Endothelial cell of umbilical vein (primary cell): ENCODE data around the gene CIDEC. TPM values are rescaled to one million over a fixed set of nuclear protein-coding genes. Genes with fewer than 3 reads are reported as not detected.

Source experiments
- BruUV-seq: library from RNA; stranded (reverse); fragments of 400-500 nt; replicated peaks from 2 replicates; lab custom pipeline; 2021; lab: Mats Ljungman, UMichigan
- CTCF ChIA-PET: fragments of 300-600, 350-600 bp; sonication (Branson Sonifier 250); formaldehyde crosslinking; loops from one replicate; lab custom pipeline; 2021; ENCODE audit warnings: antibody characterized with exemption, inconsistent platforms; lab: Charles Lee
- POLR2A ChIA-PET: fragments of 300-600, 350-600 bp; sonication (Branson Sonifier 250); formaldehyde crosslinking; loops from one replicate; lab custom pipeline; 2021; ENCODE audit warnings: antibody characterized with exemption, inconsistent platforms; lab: Charles Lee
- DNase-seq: peaks from one replicate; pipeline ENCODE4 v3.0.0-alpha.2; 2011; ENCODE audit warnings: low read depth, low spot score
- FAIRE-seq: peaks from 2 replicates; lab custom pipeline; 2011; peaks lifted over from hg19 to GRCh38; lab: Jason Lieb, UNC
- H2AFZ ChIP-seq: 2 replicates; pipeline ENCODE4 v1.6.0; 2012; ENCODE audit warnings: low read depth, low read length, control low read depth, inconsistent platforms
- H3K27ac ChIP-seq: 2 replicates; pipeline ENCODE4 v1.5.1; 2011; ENCODE audit warnings: low read depth, mild to moderate bottlenecking, control low read depth, low read length, moderate library complexity; ENCODE audit not compliant: insufficient read depth
- H3K27me3 ChIP-seq, 2 experiments: 2 replicates each; pipeline versions ENCODE4 v1.6.0 to v1.6.1; 2011; ENCODE audit warnings: low read length in 2 of 2, mixed read lengths in 1 of 2; ENCODE audit not compliant: control insufficient read depth in 2 of 2, insufficient read depth in 2 of 2
- H3K36me3 ChIP-seq, 2 experiments: 2 replicates in 1 of 2; 3 replicates in 1 of 2; pipeline ENCODE4 v1.5.1; 2011; ENCODE audit warnings: low read length in 2 of 2, mild to moderate bottlenecking in 1 of 2, moderate library complexity in 1 of 2; ENCODE audit not compliant: control insufficient read depth in 2 of 2, insufficient read depth in 2 of 2; ENCODE audit errors: extremely low read depth in 1 of 2
- H3K4me1 ChIP-seq: 3 replicates; pipeline ENCODE4 v1.5.1; 2011; ENCODE audit warnings: mild to moderate bottlenecking, low read length; ENCODE audit not compliant: control insufficient read depth, insufficient read depth; ENCODE audit errors: extremely low read depth
- H3K4me2 ChIP-seq: 2 replicates; pipeline ENCODE4 v1.6.1; 2011; ENCODE audit warnings: low read length, control low read depth, mixed read lengths; ENCODE audit not compliant: insufficient read depth
- H3K4me3 ChIP-seq, 3 experiments: fragments of 200-600 bp in 1 of 3; sonication (generic), shearing (Covaris generic) in 1 of 3; replicated peaks in 1 of 3; 2 replicates each; pipeline ENCODE4 v1.5.1; 2011 to 2016; ENCODE audit warnings: control low read depth in 3 of 3, low read length in 3 of 3, mild to moderate bottlenecking in 2 of 3, inconsistent platforms in 1 of 3, low read depth in 1 of 3, moderate library complexity in 1 of 3; ENCODE audit not compliant: insufficient read depth in 1 of 3
- H3K79me2 ChIP-seq: 2 replicates; pipeline ENCODE4 v1.6.0; 2012; ENCODE audit warnings: low read length, inconsistent platforms; ENCODE audit not compliant: control insufficient read depth, insufficient read depth
- H3K9ac ChIP-seq: replicated peaks from 2 replicates; pipeline ENCODE3; 2011; ENCODE audit warnings: low read length, control low read depth; ENCODE audit not compliant: insufficient read depth; ENCODE audit errors: extremely low read depth
- H3K9me1 ChIP-seq: replicated peaks from 3 replicates; pipeline ENCODE4 v1.6.0; 2011; ENCODE audit warnings: mild to moderate bottlenecking, low read length; ENCODE audit not compliant: control insufficient read depth, insufficient read depth; ENCODE audit errors: extremely low read depth
- H3K9me3 ChIP-seq: replicated peaks from 2 replicates; pipeline ENCODE4 v1.5.1; 2012; ENCODE audit warnings: low read length, inconsistent platforms; ENCODE audit not compliant: control insufficient read depth, insufficient read depth
- H4K20me1 ChIP-seq: replicated peaks from 2 replicates; pipeline ENCODE3; 2011; ENCODE audit warnings: mild to moderate bottlenecking, low read length; ENCODE audit not compliant: control insufficient read depth, insufficient read depth; ENCODE audit errors: extremely low read depth
- EZH2 ChIP-seq: IDR thresholded peaks from 2 replicates; pipeline ENCODE4 v1.6.1; 2012; ENCODE audit warnings: borderline replicate concordance, low read depth, mild to moderate bottlenecking, moderate library complexity, low read length, inconsistent platforms; ENCODE audit not compliant: severe bottlenecking
- FOS ChIP-seq: IDR thresholded peaks from 2 replicates; pipeline ENCODE4 v1.6.1; 2011; ENCODE audit warnings: mild to moderate bottlenecking, low read length, moderate library complexity, borderline replicate concordance; ENCODE audit not compliant: insufficient read depth
- GATA2 ChIP-seq: IDR thresholded peaks from 2 replicates; pipeline ENCODE4 v1.7.0; 2011; ENCODE audit warnings: low read depth, mild to moderate bottlenecking, moderate library complexity, mixed read lengths, low read length; ENCODE audit not compliant: insufficient read length, insufficient read depth
- JUN ChIP-seq: IDR thresholded peaks from 2 replicates; pipeline ENCODE4 v1.6.1; 2011; ENCODE audit warnings: borderline replicate concordance, low read depth; ENCODE audit not compliant: insufficient read length, insufficient read depth
- MYC ChIP-seq: IDR thresholded peaks from one replicate; pipeline ENCODE4 v1.6.1; 2011; ENCODE audit warnings: mild to moderate bottlenecking, low read depth, low read length
- POLR2A ChIP-seq: IDR thresholded peaks from 2 replicates; pipeline ENCODE4 v1.6.1; 2012; ENCODE audit warnings: low read depth, mild to moderate bottlenecking, control low read depth, low read length
- POLR2AphosphoS5 ChIP-seq: IDR thresholded peaks from 2 replicates; pipeline ENCODE4 v1.6.1; 2012; ENCODE audit warnings: low read depth, mild to moderate bottlenecking, control low read depth, low read length, moderate library complexity; ENCODE audit not compliant: insufficient read depth
- dilution Hi-C: fragments of 300-500 bp; cut with MboI; formaldehyde crosslinking; loops from one replicate; pipeline ENCODE4 v1.15.0; 2019; ENCODE audit warnings: low sequenced_read_pairs; ENCODE audit not compliant: extremely low pct_ligation_motif_present
- intact Hi-C: fragments of 100-400 bp; cut with micrococcal nuclease; formaldehyde crosslinking; loops from one replicate; pipeline ENCODE4 v1.10.0; 2022
- polyA plus RNA-seq, 4 experiments: library from polyadenylated mRNA; depleted of rRNA in 3 of 4; stranded (reverse) in 3 of 4; unstranded in 1 of 4; fragments of >200 nt; gene quantifications; 2 replicates each; pipeline versions ENCODE4 v1.2.1 to v1.2.3, GENCODE V29; 2011 to 2012; ENCODE audit warnings: missing spikeins in 1 of 4
- total RNA-seq: library from RNA; stranded (reverse); gene quantifications from 2 replicates; pipeline ENCODE4 v1.2.3, GENCODE V29; 2021
- TF ChIP-seq, protein P1 (sequence below): IDR thresholded peaks from 2 replicates; pipeline ENCODE4 v1.6.1; 2011; ENCODE audit not compliant: insufficient read depth, insufficient read length
- TF ChIP-seq, protein P2 (sequence below), 2 donors: IDR thresholded peaks; 1 replicate in 1 of 2; 2 replicates in 1 of 2; pipeline ENCODE4 v1.5.1; 2011; ENCODE audit warnings: low read length in 2 of 2, mild to moderate bottlenecking in 2 of 2, moderate library complexity in 2 of 2, control low read depth in 1 of 2, inconsistent platforms in 1 of 2, low read depth in 1 of 2; ENCODE audit not compliant: insufficient read depth in 1 of 2; ENCODE audit errors: extremely low read depth in 1 of 2

CIDEC gene
- total and polyA plus RNA-seq, 2 donors (not counting 3 experiments of a cell fraction or from before 2014, with no cell fraction given) = 0.14 TPM; not detected in 1

DNA sequence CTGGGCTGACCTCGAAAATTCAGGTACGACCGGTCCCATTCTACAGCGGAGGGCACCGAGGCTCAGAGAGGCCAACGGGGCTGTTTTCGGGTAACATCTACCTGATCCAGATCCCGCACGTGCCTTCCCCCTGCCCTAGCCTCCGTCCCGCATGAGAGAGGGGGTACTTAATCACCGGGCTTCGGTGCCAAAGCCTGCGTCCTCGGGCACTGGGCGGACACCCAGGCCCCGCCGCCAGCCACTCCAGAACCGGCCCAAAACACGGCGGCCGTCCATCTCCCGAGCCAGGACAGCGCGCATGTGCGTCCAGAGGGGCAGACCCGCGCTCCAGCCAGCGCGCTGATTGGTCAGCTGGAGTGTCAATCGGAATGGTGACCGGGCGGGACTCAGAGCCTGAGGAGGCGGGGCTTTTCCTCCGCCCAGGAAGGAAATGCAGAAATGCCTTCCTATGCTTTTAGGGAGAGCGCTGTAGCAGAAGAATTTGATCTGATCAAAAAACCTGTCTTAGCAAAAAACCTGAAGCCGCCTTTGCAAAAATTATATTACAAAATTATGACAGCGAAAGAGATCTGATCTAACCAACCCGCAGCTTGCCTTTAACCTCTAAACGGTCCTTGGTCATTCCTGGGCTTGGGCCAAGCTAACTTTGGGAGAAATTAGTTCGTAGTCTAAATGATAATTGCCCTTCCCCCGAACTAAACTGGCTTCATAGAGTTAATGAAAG, 36.2 kb downstream of the CIDEC start, which contains the start of gene RPUSD3:
Gene RPUSD3, minus strand, starts transcription at position 294 of the 724 bp plus-strand sequence. Its CDS starts 18 bp downstream, at position 276.
- dilution Hi-C loops = no loop called here
- BruUV-seq = TSS peak; percentile 63
- Histone ChIP-seq H3K9me1 (no peaks in the 10 kb centered on the region), H4K20me1 (no peaks in the 10 kb centered on the region), H3K9me3 (no peaks in the 10 kb centered on the region), H3K36me3 (peaks cover 4% of the 10 kb centered on the region in 2 experiments), H3K4me3 (peak within 1 kb of the TSS; percentile 64 to 80 (median 77)), H2AFZ (peak within 1 kb of the TSS; percentile 87), H3K79me2 (peaks cover 3% of the 10 kb centered on the region), H3K27me3 (no peaks in the 10 kb centered on the region), H3K4me2 (peak within 1 kb of the TSS; percentile 65), H3K4me1 (peaks cover 14% of the 10 kb centered on the region), H3K9ac (peak within 1 kb of the TSS; percentile 66), H3K27ac (peak within 1 kb of the TSS; percentile 11)
- ChIA-PET CTCF (interaction anchor here (0.7 to 5.2 kb wide), 5 partner anchors 40 to 478 kb away, joined by 3 to 35 read pairs (median 4); no protein-coding TSS in a partner anchor), POLR2A (no interaction called here)
- intact Hi-C loops = loop anchor here (1.0 to 5.0 kb wide), 4 partner anchors 73 to 478 kb away; partner anchors contain the start of genes CRELD1, IL17RC and SEC13
- DNase-seq = peak; percentile 96
- FAIRE-seq = peak; percentile 97
- TF ChIP-seq POLR2A = peak; percentile 77
- peak; percentile 80 for TF ChIP-seq POLR2AphosphoS5
- TF ChIP-seq, protein P1, sequence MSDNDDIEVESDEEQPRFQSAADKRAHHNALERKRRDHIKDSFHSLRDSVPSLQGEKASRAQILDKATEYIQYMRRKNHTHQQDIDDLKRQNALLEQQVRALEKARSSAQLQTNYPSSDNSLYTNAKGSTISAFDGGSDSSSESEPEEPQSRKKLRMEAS = peak; percentile 4
- TF ChIP-seq JUN = no peak
- TF ChIP-seq GATA2 = peak; percentile 27

DNA sequence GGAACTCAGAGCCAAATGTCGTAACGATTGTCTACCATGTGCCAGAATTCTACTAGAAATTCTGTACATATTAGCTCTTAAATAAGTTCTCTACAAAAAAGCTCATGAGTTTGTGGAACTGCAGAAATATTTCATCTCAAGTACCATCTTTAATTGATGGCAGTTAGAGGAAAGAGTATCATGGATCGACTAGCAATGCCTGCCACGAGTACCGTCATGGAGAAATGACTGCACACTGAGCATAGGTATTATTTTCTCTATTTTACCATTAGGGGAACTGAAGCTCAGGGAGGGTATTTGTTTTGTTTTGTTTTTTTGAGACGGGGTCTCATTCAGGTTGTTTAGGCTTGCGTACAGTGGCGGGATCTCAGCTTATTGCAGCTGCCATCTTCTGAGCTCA, 39.0 kb downstream of the CIDEC start:
- ChIA-PET CTCF (interaction anchor here (1.4 kb wide), 1 partner anchor 106 kb away, joined by 6 read pairs; no protein-coding TSS in a partner anchor), POLR2A (no interaction called here)
- BruUV-seq = no TSS peak
- Histone ChIP-seq H3K4me2 (no peak overlapping the region), H3K9ac (no peak overlapping the region), H3K9me3 (no peaks in the 10 kb centered on the region), H3K9me1 (no peaks in the 10 kb centered on the region), H4K20me1 (no peaks in the 10 kb centered on the region), H3K4me3 (no peak overlapping the region), H3K36me3 (peaks cover 4% of the 10 kb centered on the region in 2 experiments), H2AFZ (no peak overlapping the region), H3K79me2 (peaks cover 3% of the 10 kb centered on the region), H3K27ac (no peak overlapping the region), H3K27me3 (no peaks in the 10 kb centered on the region), H3K4me1 (peaks cover 26% of the 10 kb centered on the region)
- TF ChIP-seq, protein P2, sequence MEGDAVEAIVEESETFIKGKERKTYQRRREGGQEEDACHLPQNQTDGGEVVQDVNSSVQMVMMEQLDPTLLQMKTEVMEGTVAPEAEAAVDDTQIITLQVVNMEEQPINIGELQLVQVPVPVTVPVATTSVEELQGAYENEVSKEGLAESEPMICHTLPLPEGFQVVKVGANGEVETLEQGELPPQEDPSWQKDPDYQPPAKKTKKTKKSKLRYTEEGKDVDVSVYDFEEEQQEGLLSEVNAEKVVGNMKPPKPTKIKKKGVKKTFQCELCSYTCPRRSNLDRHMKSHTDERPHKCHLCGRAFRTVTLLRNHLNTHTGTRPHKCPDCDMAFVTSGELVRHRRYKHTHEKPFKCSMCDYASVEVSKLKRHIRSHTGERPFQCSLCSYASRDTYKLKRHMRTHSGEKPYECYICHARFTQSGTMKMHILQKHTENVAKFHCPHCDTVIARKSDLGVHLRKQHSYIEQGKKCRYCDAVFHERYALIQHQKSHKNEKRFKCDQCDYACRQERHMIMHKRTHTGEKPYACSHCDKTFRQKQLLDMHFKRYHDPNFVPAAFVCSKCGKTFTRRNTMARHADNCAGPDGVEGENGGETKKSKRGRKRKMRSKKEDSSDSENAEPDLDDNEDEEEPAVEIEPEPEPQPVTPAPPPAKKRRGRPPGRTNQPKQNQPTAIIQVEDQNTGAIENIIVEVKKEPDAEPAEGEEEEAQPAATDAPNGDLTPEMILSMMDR (IDR thresholded peaks at IDR 0.05; ENCODE audit: extremely low read depth in 1 of 2, insufficient read depth in 1 of 2, low read depth in 1 of 2, low read length in 2 of 2) = no peak
- TF ChIP-seq, protein P1 = no peak
- no peak for TF ChIP-seq JUN
- no peak for TF ChIP-seq EZH2
- TF ChIP-seq POLR2AphosphoS5 = no peak
- no peak for TF ChIP-seq POLR2A
- no peak for TF ChIP-seq MYC
- no peak for TF ChIP-seq GATA2
- no peak for TF ChIP-seq FOS
- dilution Hi-C loops (no loop called here), intact Hi-C loops (loop anchor here (5.0 kb wide), 1 partner anchor 481 kb away; the partner anchor contains the start of gene SEC13)
- DNase-seq = no peak
- FAIRE-seq = no peak
